Measurements from ENCODE around the gene OR4K1. TPM values are rescaled to one million over a fixed set of nuclear protein-coding genes. Genes with fewer than 3 reads are reported as not detected.

Gene OR4K1
- not detected in 2 replicates for total RNA-seq

DNA sequence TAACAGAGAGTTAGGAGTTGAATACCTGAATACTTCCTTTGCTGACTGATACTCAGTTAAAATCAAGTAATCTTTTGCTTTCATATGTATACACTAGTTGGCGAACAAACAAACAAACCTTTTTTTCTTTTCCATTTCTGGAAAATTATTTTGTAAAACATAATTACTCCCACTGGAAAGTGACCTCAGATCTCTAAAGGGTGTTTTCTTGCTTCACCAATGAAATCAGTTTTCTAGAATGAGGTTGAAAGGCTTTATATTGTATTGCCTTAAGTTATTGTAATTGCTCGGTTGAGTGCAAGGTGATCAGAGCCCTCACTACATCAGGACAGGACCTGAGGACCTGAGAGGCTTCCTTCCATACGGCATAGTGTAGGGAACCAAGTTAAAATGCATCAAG, at the start of gene OR4K1:
Gene OR4K1, plus strand, starts transcription at position 301 of the 400 bp plus-strand sequence. CDS start 4,750 bp downstream, outside the sequence.

GRCh38 chr14:19920021-19920657, 10.6 kb upstream of the OR4K1 start, which contains the start of gene OR4K5:
Gene OR4K5, plus strand, starts transcription at chr14:19920607. Its CDS starts 0 bp downstream, at chr14:19920607.

DNA sequence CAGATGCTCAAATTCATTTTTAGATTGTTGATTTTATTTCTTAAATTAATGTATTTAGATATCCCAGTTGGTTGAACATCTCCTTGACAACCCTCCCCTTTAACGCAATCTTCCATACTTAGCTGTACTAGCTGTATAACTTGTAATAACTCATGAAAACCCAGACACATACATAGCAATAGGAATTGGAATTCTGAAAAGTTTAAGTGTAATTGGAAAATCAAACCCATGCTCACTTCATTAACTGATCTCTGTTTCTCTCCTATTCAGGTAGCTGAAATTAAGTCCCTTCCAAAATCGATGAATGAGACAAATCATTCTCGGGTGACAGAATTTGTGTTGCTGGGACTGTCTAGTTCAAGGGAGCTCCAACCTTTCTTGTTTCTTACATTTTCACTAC, 44.6 kb downstream of the OR4K1 start, which contains the start of gene OR4K15:
Gene OR4K15, plus strand, starts transcription at position 301 of the 400 bp plus-strand sequence. Its CDS starts 0 bp downstream, at position 301.

Other genes with a start within 250 kb of the OR4K1 start
- not detected in 2 replicates for gene OR11H2, start 217.0 kb upstream of the OR4K1 start, total RNA-seq
- not detected in 2 replicates for gene OR4Q3, start 187.3 kb upstream of the OR4K1 start, total RNA-seq
- gene OR4M1, start 157.4 kb upstream of the OR4K1 start, total RNA-seq, result not detected in 2 replicates
- gene OR4N2, start 127.1 kb upstream of the OR4K1 start, total RNA-seq, result not detected in 2 replicates
- gene OR4K2, start 55.8 kb upstream of the OR4K1 start, total RNA-seq, result not detected in 2 replicates
- gene OR4K5, start 10.3 kb upstream of the OR4K1 start, total RNA-seq, result not detected in 2 replicates
- not detected in 2 replicates for gene OR4K15, start 44.7 kb downstream of the OR4K1 start, total RNA-seq
- not detected in 2 replicates for gene OR4Q2, start 71.2 kb downstream of the OR4K1 start, total RNA-seq
- gene OR4K14, start 88.4 kb downstream of the OR4K1 start, total RNA-seq, result not detected in 2 replicates
- not detected in 2 replicates for gene OR4K13, start 105.1 kb downstream of the OR4K1 start, total RNA-seq
- not detected in 2 replicates for gene OR4L1, start 129.1 kb downstream of the OR4K1 start, total RNA-seq
- not detected in 2 replicates for gene OR4K17, start 179.8 kb downstream of the OR4K1 start, total RNA-seq
- gene OR4N5, start 207.9 kb downstream of the OR4K1 start, total RNA-seq, result not detected in 2 replicates